Activated T-cell treated with anti-CD3 and anti-CD28 coated beads, Interleukin-2, amount 50 U/mL, for 1 hour (primary cell): ENCODE measurements around the gene TBC1D13.
"Not testable (repeated sequence)": the region's sequence is repeated elsewhere in the genome, so short reads cannot be mapped to it uniquely, and the experiment has no call there.

ENCODE experiments used
- DNase-seq: peaks from one replicate; pipeline ENCODE4 v3.0.0-alpha.2; 2020

Gene TBC1D13

DNA sequence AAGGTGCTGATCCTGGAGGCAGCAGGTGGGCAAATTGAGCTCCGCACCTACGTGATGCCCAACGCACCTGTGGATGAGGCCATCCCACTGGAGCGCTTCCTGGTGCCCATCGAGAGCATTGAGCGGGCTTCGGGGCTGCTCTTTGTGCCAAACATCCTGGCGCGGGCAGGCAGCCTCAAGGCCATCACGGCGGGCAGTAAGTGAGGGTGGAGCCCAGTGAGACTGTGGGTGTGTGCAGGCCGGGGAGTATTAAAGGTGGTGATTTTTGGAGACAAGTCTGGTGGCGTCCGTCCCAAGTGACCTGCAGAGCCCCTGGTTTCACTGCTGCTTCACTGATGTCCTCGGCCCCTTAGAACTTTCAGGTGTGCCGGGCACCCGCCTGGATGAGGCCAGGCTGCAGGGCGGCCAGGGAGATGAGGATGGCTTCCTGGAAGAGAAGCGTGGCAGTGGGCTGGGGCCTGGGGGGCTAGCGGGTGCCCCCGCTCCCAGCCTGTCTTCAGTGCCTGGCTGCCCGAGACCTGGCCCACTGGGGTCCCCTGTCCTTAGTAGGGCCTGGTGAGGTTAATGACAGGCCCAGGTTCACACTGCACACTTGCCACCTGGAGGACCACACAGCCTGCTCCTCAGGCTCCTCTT, 35.5 kb downstream of the TBC1D13 start:
- no peak for DNase-seq

GRCh38 chr9:128823362-128823902, 36.4 kb downstream of the TBC1D13 start:
- no peak for DNase-seq

- no peak for DNase-seq
Measured at GRCh38 chr9:128823903-128824406, 36.9 kb downstream of the TBC1D13 start.

GRCh38 chr9:128824911-128825310, 37.9 kb downstream of the TBC1D13 start:
- DNase-seq: no peak

GRCh38 chr9:128825923-128826700, 39.1 kb downstream of the TBC1D13 start:
- DNase-seq: no peak

DNA sequence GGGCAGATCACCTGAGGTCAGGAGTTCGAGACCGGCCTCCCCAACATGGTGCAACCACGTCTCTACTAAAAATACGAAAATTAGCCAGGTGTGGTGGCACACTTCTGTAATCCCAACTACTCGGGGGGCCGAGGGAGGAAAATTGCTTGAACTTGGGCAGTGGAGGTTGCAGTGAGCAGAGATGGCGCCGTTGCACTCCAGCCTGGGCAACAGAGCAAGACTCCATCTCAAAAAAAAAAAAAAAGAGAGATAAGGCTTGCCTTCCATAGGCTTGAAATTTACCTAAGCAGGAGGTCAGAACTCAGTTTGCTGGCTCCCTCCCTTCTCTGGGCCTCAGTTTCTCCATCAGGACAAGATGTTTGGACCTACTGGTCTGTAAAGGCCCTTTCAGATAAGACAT, 41.2 kb downstream of the TBC1D13 start:
- no peak for DNase-seq

DNA sequence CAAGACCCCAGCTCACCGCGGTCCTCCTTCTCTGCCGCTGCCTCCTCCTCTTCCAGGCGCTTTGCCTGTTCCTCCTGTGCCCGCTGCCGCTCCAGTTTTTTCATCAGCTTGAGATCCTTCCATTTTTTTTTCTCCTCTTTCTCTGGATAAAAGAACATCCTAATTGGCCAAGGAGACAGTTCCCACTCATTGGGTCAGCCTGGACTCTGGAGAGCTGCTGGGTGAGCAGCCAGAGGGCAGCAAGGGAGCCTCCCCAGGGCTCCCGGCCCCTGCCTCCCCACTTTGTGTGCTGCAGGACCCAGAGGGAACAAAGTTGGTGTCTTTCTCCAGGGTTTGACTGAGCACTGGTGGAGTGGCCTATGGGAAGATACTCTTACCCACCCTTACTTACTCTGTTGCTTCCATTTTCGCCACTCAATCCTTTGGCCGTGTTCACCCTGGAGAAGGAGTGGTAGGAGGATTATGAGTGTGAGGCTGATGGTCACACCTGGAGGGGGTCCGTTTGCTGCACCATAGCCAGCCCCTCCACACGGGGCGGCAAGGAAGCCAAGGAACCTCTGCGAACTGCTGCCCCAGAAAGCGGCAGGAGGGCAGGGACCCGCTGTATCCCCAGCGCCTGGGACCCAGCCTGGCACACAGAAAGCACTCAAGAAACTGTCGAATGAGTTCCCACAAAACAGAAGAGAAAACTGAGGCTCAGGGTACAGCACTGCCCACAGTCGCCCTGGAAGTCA, 41.8 kb downstream of the TBC1D13 start:
- no peak for DNase-seq

- peak; percentile 95 for DNase-seq
Measured at GRCh38 chr9:128829477-128830251, 42.6 kb downstream of the TBC1D13 start, which contains the start of gene SPOUT1. SPOUT1 (minus strand) TSS chr9:128829794; CDS start chr9:128829780, 14 bp downstream.

- no peak for DNase-seq
Measured at GRCh38 chr9:128833696-128834095, 46.6 kb downstream of the TBC1D13 start.

DNA sequence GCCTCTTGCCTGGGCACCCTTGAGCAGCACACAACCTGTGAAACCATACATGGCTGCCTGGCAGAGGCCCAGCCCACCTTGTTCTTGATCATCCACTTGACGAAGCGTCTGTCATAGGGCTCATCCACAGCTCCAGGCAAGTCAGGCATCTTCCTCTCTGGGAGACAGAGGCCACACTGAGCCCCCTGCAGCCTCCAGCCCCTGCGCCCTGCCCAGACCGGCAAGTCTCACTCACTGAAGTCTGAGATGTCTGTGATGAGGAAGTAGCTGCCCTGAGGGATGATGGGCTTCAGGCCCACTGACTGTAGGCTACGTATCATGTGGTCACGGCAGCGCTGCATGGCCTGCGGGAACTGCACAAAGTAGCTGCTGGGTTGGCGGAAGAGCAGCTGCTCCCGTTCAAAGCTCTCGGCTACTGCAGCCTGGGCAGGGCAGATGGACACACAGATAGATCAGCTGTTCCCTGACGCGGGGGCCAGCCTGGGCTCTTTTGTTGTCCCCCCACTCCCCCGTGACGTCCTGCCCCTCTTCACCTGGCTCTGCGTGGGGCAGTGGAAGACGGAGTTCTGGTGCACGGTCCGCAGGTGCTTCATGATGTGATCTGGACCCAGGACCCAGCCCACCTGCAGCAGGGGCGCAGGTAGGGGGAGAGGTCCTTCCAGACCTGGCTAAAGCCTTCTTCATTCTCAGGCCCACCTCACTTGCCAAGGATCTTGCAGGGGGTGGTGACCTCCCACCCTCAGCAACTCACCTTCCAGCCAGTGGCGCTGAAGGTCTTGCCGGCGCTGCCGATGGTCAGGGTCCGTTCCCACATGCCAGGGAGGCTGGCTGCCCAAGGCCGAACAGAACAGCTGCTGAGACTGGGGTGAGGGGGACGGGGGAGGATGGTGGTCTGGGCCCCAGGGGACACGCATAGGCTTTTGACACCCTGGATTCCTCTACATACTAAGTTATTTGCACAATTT, 48.5 kb downstream of the TBC1D13 start:
- no peak for DNase-seq

DNA sequence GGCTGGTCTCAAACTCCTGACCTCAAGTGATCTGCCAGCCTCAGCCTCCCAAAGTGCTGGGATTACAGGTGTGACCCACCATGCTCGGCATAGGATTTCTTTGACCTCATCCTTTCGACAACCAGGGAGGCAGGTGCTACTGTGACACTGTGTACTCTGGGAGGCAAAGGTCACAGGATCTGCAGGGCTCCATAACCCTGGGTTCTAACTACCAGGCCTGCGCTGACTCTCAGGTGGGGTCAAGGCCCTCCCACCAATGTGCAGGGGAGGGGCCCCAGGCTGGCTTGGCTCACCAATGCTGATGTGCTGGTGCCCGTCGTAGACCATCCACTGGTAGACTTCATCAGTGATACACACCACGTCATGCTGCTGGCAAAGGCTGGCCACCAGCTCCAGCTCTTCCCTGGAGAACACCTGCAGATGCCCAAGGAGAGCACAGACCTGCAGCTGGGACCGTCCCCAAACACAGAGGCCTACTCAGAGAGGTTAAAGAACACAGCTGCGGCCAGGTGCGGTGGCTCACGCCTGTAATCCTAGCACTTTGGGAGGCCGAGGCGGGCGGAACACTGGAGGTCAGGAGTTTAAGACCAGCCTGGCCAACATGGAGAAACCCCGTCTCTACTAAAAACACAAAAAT, 49.6 kb downstream of the TBC1D13 start:
- DNase-seq: no peak

- DNase-seq: no peak
Measured at GRCh38 chr9:128838338-128838737, 51.3 kb downstream of the TBC1D13 start.

DNA sequence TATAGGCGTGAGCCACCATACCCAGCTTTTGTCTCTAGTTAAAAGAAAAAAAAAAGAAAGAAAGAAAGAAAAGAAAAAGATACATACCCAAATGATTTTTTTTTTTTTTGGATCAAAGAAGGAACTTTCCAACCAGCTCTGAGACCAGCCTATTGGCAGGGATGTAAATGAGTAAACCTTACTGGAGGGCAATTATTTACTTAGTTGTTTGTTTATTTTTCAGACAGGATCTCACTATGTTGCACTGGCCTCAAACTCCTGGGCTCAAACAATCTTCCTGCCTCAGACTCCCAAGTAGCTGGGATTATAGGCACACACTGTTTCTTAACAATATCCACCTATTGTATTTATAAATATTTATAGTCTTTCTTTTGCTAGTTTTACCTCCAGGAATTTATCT, 53.5 kb downstream of the TBC1D13 start:
- DNase-seq: no peak

DNA sequence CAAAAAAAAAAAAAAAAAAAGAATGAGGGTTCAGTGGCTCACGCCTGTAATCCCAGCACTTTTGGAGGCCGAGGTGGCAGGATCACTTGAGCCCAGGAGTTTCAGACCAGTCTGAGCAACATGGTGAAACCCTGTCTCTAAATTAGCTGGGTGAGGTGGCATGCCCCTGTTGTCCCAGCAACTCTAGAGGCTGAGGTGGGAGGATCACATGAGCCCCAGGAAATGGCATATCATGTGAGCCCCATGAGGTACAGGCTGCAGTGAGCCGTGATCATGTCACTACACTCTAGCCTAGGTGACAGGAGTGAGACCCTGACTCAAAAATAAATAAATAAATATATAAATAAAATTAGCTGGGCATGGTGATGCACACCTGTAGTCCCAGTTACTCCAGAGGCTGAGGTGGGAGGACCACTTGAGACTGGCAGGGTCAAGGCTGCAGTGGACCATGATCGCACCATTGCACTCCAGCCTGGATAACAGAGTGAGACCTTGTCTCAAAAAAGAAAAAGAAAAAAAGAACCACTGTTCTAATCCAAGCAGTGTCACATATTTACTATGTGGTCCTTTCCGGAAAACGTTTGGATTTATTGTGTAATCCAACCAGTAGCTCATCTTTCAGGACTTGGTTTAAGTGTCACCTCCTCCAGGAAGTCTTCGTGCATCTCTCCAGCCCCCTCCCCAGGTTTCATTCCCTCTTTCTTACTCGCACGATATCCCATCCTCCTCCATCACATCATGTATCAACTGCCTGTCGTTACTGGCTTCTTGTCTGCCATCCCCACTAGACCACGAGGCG, 54.8 kb downstream of the TBC1D13 start:
- no peak for DNase-seq

GRCh38 chr9:128843171-128843570, 56.1 kb downstream of the TBC1D13 start:
- not testable (repeated sequence) for DNase-seq

- DNase-seq: no peak
Measured at GRCh38 chr9:128845186-128845931, 58.3 kb downstream of the TBC1D13 start.

DNA sequence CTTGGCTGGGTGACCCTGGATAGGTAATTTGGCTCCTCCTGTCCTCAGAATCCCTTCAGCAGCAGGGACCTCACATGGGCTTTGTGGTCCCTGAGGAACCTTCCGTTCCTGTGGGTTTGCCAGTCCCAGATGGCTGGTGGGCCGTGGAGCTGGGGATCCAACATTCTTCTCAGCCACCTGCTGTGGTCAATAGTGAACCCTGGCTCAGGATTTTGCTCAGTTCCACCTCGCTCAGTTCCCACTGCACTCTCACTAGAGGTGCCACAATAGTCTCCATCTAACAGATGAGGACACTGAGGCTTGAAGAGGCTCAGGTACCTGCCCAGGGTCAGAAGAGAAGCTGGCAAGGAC, 59.6 kb downstream of the TBC1D13 start:
- no peak for DNase-seq

GRCh38 chr9:128847803-128848202, 60.8 kb downstream of the TBC1D13 start:
- no peak for DNase-seq

DNA sequence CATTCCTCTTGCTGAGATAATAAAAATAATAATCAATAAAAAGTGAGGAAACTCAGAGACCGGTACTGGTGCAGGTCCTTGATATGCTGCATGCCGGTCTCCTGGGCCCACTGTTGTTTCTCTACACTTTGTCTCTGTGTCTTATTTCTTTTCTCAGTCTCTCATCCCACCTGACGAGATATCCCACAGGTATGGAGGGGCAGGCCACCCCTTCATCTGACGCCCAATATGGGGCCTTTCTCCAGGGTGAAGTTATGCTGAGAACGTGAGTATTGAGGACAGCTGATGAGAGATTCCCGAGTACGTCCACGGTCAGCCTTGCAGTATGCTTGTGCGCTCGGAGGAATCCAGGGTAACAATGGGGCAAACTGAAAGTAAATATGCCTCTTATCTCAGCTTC, 64.0 kb downstream of the TBC1D13 start:
- DNase-seq: not testable (repeated sequence)
